Activated naive CD4-positive, alpha-beta T cell treated with anti-CD3 and anti-CD28 coated beads, Interleukin-2, amount 50 U/mL, for 16 hours (primary cell): ENCODE measurements around the gene EPGN.

Experiments used
- DNase-seq: peaks from one replicate; pipeline ENCODE4 v3.0.0-alpha.2; 2020

The EPGN gene

DNA sequence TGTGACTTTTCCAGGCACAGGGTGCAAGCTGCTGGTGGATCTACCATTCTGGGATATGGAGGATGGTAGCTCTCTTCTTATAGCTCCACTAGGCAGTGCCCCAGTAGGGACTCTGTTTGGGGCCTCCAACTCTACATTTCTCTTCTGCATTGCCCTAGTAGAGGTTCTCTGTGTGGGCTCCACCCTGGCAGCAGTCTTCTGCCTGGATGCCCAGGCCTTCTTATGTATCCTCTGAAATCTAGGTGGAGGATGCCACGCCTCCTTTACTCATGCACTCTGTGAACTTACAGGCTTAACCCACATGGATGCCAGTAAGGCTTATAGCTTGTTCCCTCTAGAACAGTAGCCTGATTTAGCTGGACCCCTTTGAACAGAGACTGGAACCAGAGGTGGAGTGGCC lies 35.8 kb downstream of the EPGN start:
- no peak for DNase-seq

DNA sequence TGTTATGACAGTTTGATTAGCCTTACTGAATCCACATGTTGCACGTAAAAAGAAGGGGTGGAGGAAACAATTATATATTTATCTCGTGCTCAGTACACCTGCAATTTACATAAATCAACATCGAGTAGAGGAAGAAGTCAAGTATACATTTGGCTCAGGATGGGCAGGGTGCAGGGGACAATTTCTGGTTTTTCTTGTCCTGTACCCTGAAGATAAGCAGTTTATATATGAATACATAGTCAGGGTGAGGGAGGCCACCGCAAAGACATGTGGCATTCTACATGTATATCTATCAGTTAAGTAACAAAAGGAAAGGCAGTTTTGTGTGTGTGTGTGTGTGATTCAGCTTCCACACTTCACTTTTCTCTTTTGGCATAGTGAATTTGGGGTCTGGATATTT lies 45.6 kb downstream of the EPGN start:
- DNase-seq = no peak

DNA sequence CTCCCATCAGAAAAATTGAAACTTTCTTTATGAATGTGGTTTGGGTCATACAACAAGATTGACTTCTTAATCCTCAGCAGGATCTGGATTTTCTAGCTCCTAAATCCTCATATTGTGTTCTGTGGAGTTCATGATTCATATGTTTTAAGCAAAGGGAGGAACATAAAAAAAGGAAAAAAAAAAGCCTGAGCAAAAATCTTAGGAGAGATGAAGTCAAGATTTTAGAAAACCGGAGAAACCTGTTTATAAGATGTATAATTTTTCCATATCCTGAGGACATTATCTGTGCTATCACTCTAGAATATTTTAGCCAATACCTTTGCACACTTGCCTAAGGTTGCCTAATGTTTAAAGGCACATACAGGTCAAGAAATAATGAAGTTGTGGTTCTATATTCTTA lies 49.7 kb downstream of the EPGN start:
- no peak for DNase-seq

DNA sequence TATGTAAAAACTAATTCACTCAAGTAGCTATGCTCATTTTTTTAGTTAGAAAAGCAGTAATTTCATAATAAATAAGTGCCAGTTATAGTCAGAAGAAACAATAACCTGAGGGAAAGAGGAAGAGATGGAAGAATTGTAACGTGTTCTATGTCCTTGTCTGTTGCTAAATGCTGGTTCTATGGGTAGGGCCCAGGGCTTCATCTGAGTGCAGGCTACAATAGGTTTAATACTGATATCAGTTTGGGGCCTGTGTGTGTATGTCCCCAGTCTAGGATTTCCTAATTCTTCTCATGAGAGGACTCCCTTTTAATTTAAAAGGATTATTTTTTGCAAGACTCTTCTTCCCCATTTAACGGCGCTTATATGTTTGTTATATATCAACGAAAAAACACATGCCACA lies 53.4 kb downstream of the EPGN start:
- DNase-seq = no peak

DNA sequence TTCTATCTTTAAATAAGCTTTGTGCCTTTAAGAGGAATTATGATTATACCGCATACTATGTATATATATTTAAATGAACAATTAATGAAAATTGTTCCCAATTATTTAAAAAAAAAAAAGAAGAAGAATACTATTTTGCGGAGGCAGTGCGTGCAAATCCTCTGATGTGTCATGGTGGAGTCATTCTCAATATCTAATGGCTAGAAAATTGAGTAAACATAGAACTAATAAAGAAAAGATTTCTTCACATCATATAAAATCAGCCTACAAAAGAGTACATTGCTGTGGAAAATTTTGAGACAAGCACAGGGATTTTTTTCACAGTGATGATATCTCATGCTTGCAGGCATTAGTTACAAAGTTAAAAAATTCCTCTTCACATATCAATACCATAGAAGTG lies 54.1 kb downstream of the EPGN start:
- no peak for DNase-seq

DNA sequence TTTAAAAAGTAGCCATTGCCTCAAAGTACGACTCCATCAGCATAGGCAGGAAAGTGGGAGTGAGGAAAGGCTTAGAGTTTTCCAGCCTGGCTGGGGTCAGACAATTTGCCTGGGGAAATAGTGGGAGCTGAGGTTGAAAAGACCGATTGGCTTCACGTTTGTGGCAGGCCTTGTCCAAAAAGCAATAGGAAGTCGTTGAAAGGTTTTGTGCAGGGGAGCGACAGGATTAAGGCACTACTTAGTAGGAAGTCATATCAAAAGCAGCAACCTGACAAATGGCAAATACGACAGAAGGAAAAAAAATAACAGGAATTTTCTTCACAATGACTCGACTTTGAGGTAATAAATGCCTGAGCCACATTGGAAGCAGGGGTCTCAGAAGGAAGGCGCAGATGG lies 56.0 kb downstream of the EPGN start:
- no peak for DNase-seq

DNA sequence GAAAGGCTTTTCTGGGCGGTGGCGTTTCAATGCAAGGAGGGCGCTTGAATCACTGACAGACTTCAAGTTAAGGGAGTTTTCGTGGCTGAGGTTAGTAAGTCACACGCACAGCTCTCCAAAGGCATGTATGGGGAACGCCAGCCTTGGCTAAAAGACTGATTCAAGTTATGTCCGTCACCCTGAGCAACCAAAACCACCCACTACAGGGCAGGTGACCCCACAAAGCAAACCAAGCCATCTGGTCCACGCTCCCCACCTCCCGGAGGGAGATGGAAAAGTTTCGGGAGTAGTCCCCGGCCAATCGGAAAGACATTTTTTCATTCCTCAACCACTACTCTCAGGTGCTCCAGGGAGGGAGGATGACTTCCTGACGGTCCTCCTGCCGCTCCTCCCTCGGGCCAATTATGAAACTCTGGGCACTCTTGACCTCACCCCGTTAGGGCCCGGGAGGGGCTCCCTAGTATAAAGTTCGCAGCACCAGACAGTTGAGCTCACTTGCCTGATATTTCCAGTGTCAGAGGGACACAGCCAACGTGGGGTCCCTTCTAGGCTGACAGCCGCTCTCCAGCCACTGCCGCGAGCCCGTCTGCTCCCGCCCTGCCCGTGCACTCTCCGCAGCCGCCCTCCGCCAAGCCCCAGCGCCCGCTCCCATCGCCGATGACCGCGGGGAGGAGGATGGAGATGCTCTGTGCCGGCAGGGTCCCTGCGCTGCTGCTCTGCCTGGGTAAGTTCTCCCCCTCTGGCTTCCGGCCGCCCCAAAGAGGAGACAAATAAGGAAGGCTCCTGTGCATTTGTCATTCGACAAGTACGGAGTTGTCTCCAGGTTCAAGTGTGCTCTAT lies 56.6 kb downstream of the EPGN start, which contains the start of gene EREG:
Gene EREG (plus strand): TSS at position 494 of the 840 bp plus-strand sequence. CDS start 164 bp downstream, at position 658.
- DNase-seq = no peak

DNA sequence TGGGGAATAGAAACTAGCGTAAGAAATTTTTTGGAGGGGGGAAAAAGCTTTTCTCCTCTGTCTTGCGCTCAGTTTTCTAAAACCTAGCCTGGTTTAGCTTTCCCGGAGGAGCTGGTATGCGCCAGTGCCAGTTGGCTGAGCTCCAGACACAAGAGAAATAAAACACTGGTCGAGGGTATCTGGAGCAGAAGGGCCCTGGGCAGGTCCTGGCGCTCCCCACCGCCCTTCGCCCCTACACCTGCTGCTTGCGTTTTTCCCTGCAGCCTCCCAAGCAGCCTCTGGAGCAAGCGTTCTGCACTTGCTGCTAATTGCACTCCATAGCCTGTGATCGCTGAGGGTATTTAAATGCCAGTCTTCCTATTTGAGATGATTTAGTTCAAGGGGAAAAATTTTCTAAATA lies 57.5 kb downstream of the EPGN start:
- DNase-seq = no peak
